ENCODE measurements around the gene EPHA5.

GRCh38 chr4:65624651-65625050, 45.6 kb downstream of the EPHA5 start:
- TF ChIP-seq POLR2A (IDR thresholded peaks at IDR 0.05; ENCODE audit: low read depth, low read length) (no peak), POLR2AphosphoS5 (IDR thresholded peaks at IDR 0.05; ENCODE audit: low read depth, low read length) (no peak), TAF1 (IDR thresholded peaks at IDR 0.05; ENCODE audit: borderline replicate concordance, low read depth, low read length) (no peak)

Measured in GM12892 (cell line).